ENCODE measurements around the gene ARTN.

The ARTN gene

GRCh38 chr1:43913051-43913501 lies 20.5 kb upstream of the ARTN start:
- H3K27me3 Mint-ChIP-seq (ENCODE audit: low read depth) = no peaks in the 10 kb centered on the region
- H3K27ac Mint-ChIP-seq = no peak overlapping the region
- H3K36me3 Mint-ChIP-seq (ENCODE audit: low read depth) = no peaks in the 10 kb centered on the region
- H3K9me3 Mint-ChIP-seq = no peaks in the 10 kb centered on the region
- H3K4me1 Mint-ChIP-seq (ENCODE audit: low read depth) = peaks cover 1% of the 10 kb centered on the region
- H3K4me3 Mint-ChIP-seq = no peak overlapping the region

DNA sequence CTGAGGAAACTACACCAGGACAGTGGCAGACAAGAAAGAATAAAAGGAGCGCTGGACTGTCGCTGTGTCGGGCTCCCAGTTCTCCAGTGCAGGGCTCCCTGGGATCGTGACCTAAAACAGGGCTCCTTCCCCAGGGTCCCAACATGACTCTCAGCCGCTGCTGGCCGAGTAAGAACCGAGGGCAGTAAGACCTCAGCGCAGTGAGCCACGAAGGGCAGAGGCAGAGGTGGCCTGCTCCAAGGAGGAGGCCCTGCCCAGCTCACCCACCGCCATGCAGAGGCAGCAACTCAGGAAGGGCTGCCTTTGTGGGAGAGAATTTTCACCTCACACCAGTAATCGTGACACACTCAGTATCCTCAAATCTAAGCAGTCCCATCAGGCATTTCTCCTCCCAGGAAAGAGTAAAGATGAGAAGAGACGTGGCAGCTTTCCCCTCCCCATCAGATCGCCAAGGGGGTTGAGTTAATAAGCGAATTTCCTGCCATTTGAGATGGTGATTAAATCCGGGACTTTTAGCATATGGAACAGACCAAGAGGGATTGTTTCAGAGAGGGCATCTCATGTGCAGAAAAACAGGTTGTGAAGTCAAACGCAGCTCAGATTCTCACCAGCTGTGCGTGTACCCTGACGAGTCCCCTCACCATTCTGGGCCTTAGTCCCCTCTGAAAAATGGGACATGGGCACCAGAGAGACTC lies 19.8 kb upstream of the ARTN start:
- Mint-ChIP-seq H3K36me3 (ENCODE audit: low read depth) (no peaks in the 10 kb centered on the region), H3K4me3 (no peak overlapping the region), H3K4me1 (ENCODE audit: low read depth) (peaks cover 1% of the 10 kb centered on the region), H3K9me3 (no peaks in the 10 kb centered on the region), H3K27ac (no peak overlapping the region), H3K27me3 (ENCODE audit: low read depth) (no peaks in the 10 kb centered on the region)

- no peak overlapping the region for H3K27ac Mint-ChIP-seq
Measured at GRCh38 chr1:43914576-43915525, 18.8 kb upstream of the ARTN start.

GRCh38 chr1:43919906-43920305 lies 13.7 kb upstream of the ARTN start:
- H3K4me3 Mint-ChIP-seq = no peak overlapping the region
- no peaks in the 10 kb centered on the region for H3K27me3 Mint-ChIP-seq (ENCODE audit: low read depth)
- H3K9me3 Mint-ChIP-seq = no peaks in the 10 kb centered on the region
- no peaks in the 10 kb centered on the region for H3K36me3 Mint-ChIP-seq (ENCODE audit: low read depth)
- H3K4me1 Mint-ChIP-seq (ENCODE audit: low read depth) = peaks cover 8% of the 10 kb centered on the region
- no peak overlapping the region for H3K27ac Mint-ChIP-seq

More at GRCh38 chr1:43914576-43915525, 18.8 kb upstream of the ARTN start:
- Mint-ChIP-seq H3K9me3 (no peaks in the 10 kb centered on the region), H3K36me3 (ENCODE audit: low read depth) (no peaks in the 10 kb centered on the region), H3K4me1 (ENCODE audit: low read depth) (peaks cover 5% of the 10 kb centered on the region), H3K4me3 (no peak overlapping the region), H3K27me3 (ENCODE audit: low read depth) (no peaks in the 10 kb centered on the region)

- Mint-ChIP-seq H3K36me3 (ENCODE audit: low read depth) (no peaks in the 10 kb centered on the region), H3K4me1 (ENCODE audit: low read depth) (peaks cover 8% of the 10 kb centered on the region), H3K27me3 (ENCODE audit: low read depth) (no peaks in the 10 kb centered on the region), H3K9me3 (no peaks in the 10 kb centered on the region), H3K4me3 (no peak overlapping the region), H3K27ac (no peak overlapping the region)
Measured at GRCh38 chr1:43921022-43921421, 12.6 kb upstream of the ARTN start.

DNA sequence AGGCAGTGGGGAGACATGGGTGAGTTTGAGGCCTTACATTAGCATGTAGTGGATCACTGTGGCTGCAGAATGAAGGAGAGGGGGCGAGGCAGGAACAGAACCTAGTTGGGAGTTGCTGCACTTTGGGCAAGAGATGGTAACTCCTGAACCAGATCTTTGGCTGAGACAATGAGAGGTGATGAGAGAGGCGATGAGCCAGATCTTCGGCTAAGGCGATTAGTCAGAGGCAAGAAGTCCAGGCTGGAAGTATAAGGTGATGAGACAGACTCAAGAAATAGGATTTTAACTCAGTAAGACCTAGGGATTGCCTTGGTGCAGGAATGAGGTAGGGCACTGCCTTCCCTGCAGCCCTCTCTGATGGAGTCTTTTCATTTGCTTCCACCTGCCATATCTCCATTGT lies 9.1 kb upstream of the ARTN start:
- H3K9me3 Mint-ChIP-seq = no peaks in the 10 kb centered on the region
- peak overlapping the region; percentile 28 for H3K27ac Mint-ChIP-seq

DNA sequence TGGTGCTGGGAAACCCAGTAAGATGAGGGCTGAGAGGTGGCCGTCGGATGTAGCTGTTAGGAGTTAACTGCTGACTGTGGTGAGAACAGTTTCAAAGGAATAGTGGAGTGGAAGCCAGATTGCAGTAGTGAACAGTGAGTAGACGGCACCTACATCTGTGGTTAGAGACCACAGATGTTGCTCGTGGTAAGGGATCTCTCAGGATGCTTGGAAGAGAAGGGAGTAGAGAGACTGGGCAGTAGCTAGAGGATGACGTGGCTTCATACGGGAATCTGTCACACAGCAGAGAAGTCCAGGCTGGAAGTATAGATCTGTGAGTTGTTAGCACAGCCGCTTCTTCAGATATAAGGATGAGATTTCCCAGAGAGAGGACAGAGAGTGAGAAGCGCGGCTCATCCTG lies 7.8 kb upstream of the ARTN start:
- no peaks in the 10 kb centered on the region for H3K27me3 Mint-ChIP-seq (ENCODE audit: low read depth)
- H3K4me3 Mint-ChIP-seq = no peak overlapping the region
- no peaks in the 10 kb centered on the region for H3K4me1 Mint-ChIP-seq (ENCODE audit: low read depth)
- H3K27ac Mint-ChIP-seq = no peak overlapping the region
- H3K9me3 Mint-ChIP-seq = no peaks in the 10 kb centered on the region
- H3K36me3 Mint-ChIP-seq (ENCODE audit: low read depth) = no peaks in the 10 kb centered on the region

More for the DNA sequence above, 9.1 kb upstream of the ARTN start:
- Mint-ChIP-seq H3K4me3 (no peak overlapping the region), H3K27me3 (ENCODE audit: low read depth) (no peaks in the 10 kb centered on the region), H3K36me3 (ENCODE audit: low read depth) (no peaks in the 10 kb centered on the region), H3K4me1 (ENCODE audit: low read depth) (peaks cover 4% of the 10 kb centered on the region)

DNA sequence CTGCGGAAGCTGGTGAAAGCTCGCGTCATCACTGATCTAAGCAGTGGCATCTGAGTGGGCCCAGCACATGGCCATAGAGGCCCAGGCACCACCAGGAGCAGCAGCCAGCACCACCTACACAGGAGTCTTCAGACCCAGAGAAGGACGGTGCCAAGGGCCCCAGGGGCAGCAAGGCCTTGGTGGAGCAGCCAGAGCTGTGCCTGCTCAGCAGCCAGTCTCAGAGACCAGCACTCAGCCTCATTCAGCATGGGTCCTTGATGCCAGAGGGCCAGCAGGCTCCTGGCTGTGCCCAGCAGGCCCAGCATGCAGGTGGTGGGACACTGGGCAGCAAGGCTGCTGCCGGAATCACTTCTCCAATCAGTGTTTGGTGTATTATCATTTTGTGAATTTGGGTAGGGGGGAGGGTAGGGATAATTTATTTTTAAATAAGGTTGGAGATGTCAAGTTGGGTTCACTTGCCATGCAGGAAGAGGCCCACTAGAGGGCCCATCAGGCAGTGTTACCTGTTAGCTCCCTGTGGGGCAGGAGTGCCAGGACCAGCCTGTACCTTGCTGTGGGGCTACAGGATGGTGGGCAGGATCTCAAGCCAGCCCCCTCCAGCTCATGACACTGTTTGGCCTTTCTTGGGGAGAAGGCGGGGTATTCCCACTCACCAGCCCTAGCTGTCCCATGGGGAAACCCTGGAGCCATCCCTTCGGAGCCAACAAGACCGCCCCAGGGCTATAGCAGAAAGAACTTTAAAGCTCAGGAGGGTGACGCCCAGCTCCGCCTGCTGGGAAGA lies 3.2 kb upstream of the ARTN start:
- Mint-ChIP-seq H3K27ac (no peak overlapping the region), H3K36me3 (ENCODE audit: low read depth) (no peaks in the 10 kb centered on the region), H3K9me3 (no peaks in the 10 kb centered on the region), H3K4me1 (ENCODE audit: low read depth) (peaks cover 2% of the 10 kb centered on the region), H3K27me3 (ENCODE audit: low read depth) (peaks cover 16% of the 10 kb centered on the region), H3K4me3 (no peak overlapping the region)

DNA sequence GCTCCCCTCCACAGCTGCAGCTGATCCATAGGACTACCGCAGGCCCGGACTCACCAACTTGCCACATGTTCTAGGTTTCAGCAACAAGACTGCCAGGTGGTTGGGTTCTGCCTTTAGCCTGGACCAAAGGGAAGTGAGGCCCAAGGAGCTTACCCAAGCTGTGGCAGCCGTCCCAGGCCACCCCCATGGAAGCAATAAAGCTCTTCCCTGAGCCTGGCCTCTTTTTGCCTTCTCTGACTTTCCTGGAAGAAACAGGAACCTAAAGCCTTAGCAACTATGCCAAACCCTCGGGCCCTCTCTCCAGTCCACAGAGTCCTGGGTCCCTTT lies 2.7 kb upstream of the ARTN start:
- H3K27me3 Mint-ChIP-seq (ENCODE audit: low read depth) = peaks cover 20% of the 10 kb centered on the region
- no peak overlapping the region for H3K4me3 Mint-ChIP-seq
- no peak overlapping the region for H3K27ac Mint-ChIP-seq
- H3K36me3 Mint-ChIP-seq (ENCODE audit: low read depth) = no peaks in the 10 kb centered on the region
- no peaks in the 10 kb centered on the region for H3K9me3 Mint-ChIP-seq
- peaks cover 2% of the 10 kb centered on the region for H3K4me1 Mint-ChIP-seq (ENCODE audit: low read depth)

DNA sequence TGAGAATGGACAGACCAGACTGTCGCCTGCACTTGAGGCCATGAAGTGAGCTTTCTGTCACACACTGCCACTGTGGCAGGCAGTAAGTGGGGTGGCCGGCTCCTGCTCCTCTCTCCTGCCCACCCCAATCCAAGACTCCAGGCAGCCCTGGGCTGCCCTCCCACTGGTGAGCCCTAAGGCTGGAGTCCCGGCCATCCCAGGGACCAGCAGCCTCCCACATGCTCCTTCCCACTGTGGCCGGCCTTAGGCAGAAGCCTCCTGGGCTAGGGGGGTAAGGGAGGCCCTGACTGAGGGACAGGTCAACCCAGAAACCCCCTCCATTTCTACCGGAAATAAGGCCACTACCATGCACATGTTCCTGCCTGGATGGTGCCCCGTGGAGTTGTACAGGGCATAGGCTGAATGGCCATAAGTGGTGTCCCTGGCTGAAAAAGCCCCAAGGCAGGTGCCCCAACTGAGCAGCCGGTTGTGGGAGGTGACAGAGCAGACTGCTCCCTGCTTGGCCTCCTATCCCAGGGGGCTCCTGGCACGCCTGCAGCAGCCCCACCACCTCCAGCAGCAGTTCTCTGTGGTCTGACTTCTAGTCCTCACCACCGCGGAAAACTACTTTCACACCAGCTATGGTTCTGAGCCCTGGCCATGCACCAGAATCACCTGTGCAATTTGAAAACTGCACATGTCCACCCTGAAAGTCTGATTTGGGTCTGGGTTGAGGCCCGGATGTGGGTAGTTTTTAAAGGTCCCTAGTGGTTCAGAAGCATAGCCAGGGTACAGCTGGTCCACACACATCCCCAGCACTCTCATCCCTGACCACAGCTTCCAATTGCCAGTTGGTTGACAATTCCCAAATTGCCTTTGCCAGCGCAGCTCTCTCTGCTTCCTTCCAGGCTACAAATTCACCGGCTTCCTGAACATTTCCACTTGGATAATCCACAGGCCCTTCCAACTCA lies 1.6 kb upstream of the ARTN start:
- Mint-ChIP-seq H3K27me3 (ENCODE audit: low read depth) (peaks cover 20% of the 10 kb centered on the region), H3K36me3 (ENCODE audit: low read depth) (no peaks in the 10 kb centered on the region), H3K27ac (no peak overlapping the region), H3K9me3 (no peaks in the 10 kb centered on the region), H3K4me3 (no peak overlapping the region), H3K4me1 (ENCODE audit: low read depth) (peaks cover 2% of the 10 kb centered on the region)

GRCh38 chr1:43932786-43933385 lies 715 bp upstream of the ARTN start:
- no peak overlapping the region for H3K27ac Mint-ChIP-seq
- H3K4me1 Mint-ChIP-seq (ENCODE audit: low read depth) = peaks cover 2% of the 10 kb centered on the region
- H3K36me3 Mint-ChIP-seq (ENCODE audit: low read depth) = no peaks in the 10 kb centered on the region
- peaks cover 20% of the 10 kb centered on the region for H3K27me3 Mint-ChIP-seq (ENCODE audit: low read depth)
- no peaks in the 10 kb centered on the region for H3K9me3 Mint-ChIP-seq
- H3K4me3 Mint-ChIP-seq = no peak overlapping the region

- H3K27me3 Mint-ChIP-seq (ENCODE audit: low read depth) = peaks cover 20% of the 10 kb centered on the region
- peaks cover 2% of the 10 kb centered on the region for H3K4me1 Mint-ChIP-seq (ENCODE audit: low read depth)
- no peak overlapping the region for H3K4me3 Mint-ChIP-seq
- no peaks in the 10 kb centered on the region for H3K9me3 Mint-ChIP-seq
- H3K36me3 Mint-ChIP-seq (ENCODE audit: low read depth) = no peaks in the 10 kb centered on the region
- H3K27ac Mint-ChIP-seq = no peak overlapping the region
Measured at GRCh38 chr1:43934101-43934985, 742 bp downstream of the ARTN start.

DNA sequence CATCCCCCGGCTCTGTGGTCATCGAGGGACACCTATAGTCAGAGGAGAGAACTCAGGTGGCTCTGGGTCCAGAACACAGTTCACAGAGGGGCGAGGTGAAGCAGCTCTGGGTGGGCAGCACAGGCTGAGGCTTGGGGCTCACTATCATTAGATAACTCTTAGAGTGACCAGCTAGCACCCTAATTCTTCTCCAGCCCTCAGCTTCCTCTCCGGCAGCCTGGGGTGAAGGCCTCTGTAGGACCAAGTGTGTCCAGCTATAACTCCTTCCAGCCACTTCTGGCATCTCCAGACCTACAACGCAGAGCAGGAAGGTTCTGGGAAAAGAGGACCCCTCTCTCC lies 1.4 kb downstream of the ARTN start:
- no peak overlapping the region for H3K4me3 Mint-ChIP-seq
- H3K4me1 Mint-ChIP-seq (ENCODE audit: low read depth) = peaks cover 3% of the 10 kb centered on the region
- H3K27ac Mint-ChIP-seq = no peak overlapping the region
- H3K9me3 Mint-ChIP-seq = no peaks in the 10 kb centered on the region
- H3K36me3 Mint-ChIP-seq (ENCODE audit: low read depth) = peaks cover 3% of the 10 kb centered on the region
- H3K27me3 Mint-ChIP-seq (ENCODE audit: low read depth) = peaks cover 20% of the 10 kb centered on the region

Measured in T-helper 1 cell treated with Interleukin-12 subunit alpha and Interleukin-12 subunit beta and Interleukin-4 antibody, amounts not matched to agents 30 μg/mL and 1 μg/mL, for 36 hours (primary cell).